Posterior vena cava (tissue), 2 donors: Measurements from ENCODE around the gene PDE4D. TPM values are rescaled to one million over a fixed set of nuclear protein-coding genes. Genes with fewer than 3 reads are reported as not detected.

ENCODE experiments used
- DNase-seq: peaks from one replicate; pipeline ENCODE4 v3.0.0-alpha.2; 2020; ENCODE audit warnings: low spot score
- intact Hi-C, 2 donors: fragments of 100-400 bp; cut with DNase I; formaldehyde crosslinking; loops; one replicate each; pipeline versions ENCODE4 v1.14.1 to v1.14.2; 2022 to 2023
- total RNA-seq, 2 donors: library from RNA; stranded (reverse); fragmentation: NEBNext Ultra II Directional; extraction: Animal tissue kit (Norgen Biotek cat#: 25700); gene quantifications; one replicate each; pipeline ENCODE4 v1.2.1, GENCODE V29; 2021
- donor health status: DM: yes; HTN: yes; CAD: no.
- donor health status: DM: yes; HTN: yes; CAD: no.

The PDE4D gene
- total RNA-seq, 2 donors from 2014 or later: 72.4 to 106 TPM

- no peak for DNase-seq
- intact Hi-C loops: loop anchor here in 1 of 2 donors (10.0 kb wide), 1 partner anchor 463 kb away; no protein-coding TSS in a partner anchor
Observed at GRCh38 chr5:59358005-59358861, 535.3 kb downstream of the PDE4D start.

DNA sequence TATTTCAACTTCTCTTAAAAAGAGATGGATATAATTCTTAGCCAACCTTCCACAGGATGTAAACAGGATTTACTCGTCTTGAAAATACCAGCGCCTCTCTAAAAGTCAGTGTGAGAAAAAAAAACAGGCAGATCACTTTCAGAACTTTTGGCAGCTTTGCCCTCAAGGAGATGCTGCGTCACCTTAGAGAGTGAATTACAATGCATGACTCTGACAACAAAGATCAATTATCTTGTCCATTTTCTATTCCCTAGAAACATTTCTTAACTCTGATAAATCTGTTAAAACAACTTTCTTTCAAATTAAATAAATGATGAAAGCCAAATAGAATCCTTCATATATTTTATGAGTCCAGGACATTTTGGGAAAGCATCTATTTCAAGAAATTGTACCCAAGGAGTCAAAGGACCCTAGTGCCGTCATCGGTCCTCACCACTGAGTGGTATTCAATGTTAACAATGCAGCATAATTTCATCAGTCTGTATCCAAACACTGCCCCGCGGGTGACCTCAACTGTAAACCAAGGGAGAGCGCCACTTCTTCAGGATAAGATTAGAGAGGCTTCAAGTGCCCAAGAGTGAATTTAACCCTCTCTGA lies 536.0 kb downstream of the PDE4D start:
- no peak for DNase-seq
- intact Hi-C loops: loop anchor here in 1 of 2 donors (10.0 kb wide), 1 partner anchor 463 kb away; no protein-coding TSS in a partner anchor

DNA sequence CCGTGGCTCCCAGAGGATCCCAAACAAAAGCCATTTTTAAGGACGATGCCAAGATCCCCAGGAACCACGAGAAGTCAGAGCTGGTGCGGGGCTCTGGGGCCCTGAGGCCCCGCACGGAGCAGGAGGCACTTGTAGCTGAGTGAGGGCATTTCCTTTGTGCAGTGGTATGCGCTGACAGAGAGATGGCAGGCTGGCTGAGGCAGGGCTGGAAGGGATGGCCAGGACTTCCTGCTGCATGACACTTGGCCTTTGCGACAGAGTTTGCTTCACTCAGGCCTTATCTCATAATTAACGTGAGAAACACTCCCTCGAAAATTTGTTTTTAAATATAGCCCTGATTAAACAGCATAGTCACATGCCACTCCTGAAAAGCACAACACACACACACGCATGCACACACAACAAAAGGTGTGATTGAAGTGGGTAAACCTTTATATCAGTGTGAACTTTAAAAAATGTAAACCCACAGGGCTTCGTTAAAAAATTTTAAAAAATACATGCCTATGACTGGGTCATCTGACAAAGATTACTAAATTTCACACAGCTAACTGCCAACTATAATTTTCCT lies 536.6 kb downstream of the PDE4D start:
- intact Hi-C loops: loop anchor here in 1 of 2 donors (10.0 kb wide), 1 partner anchor 462 kb away; no protein-coding TSS in a partner anchor
- DNase-seq: no peak

DNA sequence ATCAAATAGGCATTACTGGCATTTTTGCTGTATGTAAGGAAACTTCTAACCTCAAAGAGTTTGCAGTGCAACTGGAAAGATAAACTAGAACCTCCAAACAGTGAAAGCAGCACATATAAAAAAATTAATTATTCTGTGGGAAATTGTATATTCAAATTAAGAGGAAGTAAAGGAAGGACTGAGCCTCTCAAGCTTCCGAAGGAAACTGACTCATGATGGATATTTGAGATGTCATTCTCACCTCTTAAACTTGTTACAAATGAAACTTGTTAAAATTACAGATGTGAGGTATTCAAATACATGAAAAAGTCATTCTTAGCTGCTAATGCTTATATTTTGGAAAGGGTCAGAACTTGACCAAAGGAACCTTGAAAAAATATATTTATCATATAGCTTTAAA lies 538.7 kb downstream of the PDE4D start:
- DNase-seq: no peak
- intact Hi-C loops: loop anchor here in 1 of 2 donors (10.0 kb wide), 1 partner anchor 460 kb away; no protein-coding TSS in a partner anchor

DNA sequence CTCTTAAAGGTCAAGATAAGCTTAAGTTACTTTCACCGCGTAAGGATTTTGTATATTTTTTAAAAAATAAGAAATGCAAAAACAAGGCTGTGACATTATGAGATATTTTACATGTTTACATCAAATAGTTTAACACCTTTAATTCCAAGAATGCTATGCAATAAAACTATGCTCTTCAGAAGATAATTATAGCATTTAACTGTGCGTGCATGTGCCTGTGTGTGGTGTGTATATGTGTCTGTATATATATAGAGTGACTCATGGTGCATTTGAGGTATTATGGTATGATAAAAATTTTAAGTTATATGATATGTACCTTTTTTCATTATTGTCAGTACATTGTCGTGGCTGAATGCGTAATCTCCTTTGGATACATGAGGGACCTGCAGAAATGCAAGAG lies 539.3 kb downstream of the PDE4D start:
- DNase-seq: no peak
- intact Hi-C loops: loop anchor here in 1 of 2 donors (10.0 kb wide), 1 partner anchor 459 kb away; no protein-coding TSS in a partner anchor

- DNase-seq: no peak
- intact Hi-C loops: loop anchor here in 1 of 2 donors (10.0 kb wide), 1 partner anchor 456 kb away; no protein-coding TSS in a partner anchor
Observed at GRCh38 chr5:59351076-59351794, 542.3 kb downstream of the PDE4D start.

DNA sequence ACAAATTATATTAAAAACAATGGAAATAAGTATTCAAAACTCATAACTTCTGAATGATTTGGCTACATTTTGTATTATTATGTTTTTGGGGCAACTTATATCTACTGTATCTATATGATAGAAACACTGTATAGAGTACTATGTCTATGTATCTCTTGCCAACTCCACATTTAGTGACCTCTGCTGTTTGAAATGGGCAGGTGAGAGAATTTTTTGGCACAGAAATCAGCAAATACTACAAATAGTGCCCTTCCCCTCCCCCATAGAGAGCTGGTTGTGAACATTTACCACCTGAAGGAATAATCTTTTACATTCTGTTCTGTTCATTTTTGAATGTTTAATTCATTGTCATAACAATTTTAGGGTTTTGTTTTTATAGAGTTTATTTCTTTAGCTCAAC lies 545.3 kb downstream of the PDE4D start:
- intact Hi-C loops: no loop called here
- no peak for DNase-seq

DNA sequence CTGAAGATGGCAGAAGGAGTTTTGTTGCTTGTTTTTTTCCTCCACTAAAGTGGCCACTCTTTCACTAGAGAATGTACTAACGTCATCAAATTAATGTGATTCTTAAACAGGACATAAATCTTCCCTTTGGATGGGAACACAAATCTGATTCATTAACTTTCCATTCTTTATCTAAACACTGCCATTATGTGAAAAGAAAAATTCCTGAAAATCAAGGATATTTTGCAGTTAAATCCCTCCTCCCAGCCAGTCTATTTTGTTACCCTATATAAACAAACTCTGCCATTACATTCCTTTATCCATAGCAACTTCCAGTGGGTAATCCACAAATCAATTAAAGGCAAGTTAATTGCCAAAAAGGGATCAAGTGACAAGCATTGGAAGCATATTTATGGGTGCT lies 546.5 kb downstream of the PDE4D start:
- DNase-seq: no peak
- intact Hi-C loops: no loop called here

DNA sequence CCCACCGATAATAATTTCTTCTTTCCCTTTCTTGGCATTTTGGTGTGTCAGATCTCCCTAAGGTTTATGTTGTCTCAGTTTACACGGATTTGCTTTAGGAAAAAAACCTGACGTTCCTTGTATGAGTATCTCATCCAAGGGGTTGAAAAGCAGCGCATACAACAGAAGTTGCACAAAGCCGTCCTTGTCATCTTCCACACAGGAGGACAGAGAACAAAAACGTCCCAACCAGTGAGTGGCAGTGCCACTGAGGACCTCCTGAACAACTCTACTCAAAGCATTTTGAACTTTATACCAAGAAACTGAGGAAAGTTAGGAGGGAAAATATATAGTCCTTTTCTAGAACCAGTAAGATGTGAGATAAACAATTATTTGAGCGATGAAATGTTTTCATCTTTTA lies 547.0 kb downstream of the PDE4D start:
- DNase-seq: no peak
- intact Hi-C loops: no loop called here

- intact Hi-C loops: no loop called here
- DNase-seq: no peak
Observed at GRCh38 chr5:59342181-59342580, 551.3 kb downstream of the PDE4D start.

DNA sequence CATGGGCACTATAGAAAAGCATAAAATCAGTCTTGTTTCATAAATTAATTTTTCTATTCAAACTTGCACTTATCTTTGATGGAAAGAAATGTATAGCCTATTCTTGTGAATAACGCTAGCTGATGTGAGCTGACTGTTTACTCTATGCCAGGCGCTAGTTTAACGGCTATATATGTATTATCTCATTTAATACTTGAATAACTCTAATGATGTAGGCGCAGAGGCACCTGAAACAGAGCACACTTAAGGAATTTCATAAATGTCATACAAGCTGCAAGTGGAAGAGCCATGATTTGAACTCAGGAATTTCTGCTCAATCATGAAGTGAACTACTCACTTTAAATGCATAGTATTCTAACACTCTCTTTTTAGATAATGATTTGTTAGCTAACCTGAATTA lies 551.8 kb downstream of the PDE4D start:
- no peak for DNase-seq
- intact Hi-C loops: no loop called here

DNA sequence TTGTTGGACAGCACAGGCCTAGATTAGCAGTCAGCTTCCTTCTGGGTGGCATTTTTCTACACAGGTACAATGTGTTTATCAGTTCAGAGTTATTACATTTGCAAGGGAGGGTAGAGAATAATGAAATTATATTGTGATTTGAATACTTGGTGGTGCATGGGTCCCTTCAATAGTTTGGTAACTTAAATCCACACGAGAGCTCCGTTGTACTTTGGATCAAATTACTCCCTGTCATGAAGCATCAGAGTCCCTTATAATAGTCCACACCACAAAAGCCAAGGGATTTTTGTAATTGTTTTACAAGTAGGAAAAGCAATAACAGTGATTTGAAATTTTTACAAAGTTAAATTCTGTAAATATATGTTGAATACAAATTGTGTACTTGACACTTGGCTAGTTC lies 552.4 kb downstream of the PDE4D start:
- intact Hi-C loops: no loop called here
- no peak for DNase-seq

- intact Hi-C loops: no loop called here
- no peak for DNase-seq
Observed at GRCh38 chr5:59340637-59341036, 552.9 kb downstream of the PDE4D start.

GRCh38 chr5:59337240-59337639 lies 556.3 kb downstream of the PDE4D start:
- no peak for DNase-seq
- intact Hi-C loops: no loop called here

DNA sequence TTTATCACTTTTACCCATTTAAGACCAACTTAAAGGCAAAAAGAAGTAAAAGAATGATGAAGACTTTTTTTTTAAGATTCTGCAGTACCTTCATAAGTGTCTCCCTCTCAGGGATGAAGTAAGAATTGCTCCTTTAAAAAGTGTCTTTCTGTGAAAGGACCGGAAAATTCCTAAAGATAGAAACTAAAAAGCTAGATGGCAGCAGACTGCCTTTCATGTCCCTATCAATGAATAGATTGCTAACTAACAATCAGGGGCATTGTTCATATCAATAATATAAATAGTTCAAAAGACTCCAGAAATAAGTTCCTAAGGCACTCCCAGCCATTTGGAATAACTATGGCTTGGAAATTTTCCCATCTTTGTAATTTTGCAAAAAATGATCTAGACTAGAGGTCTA lies 558.0 kb downstream of the PDE4D start:
- intact Hi-C loops: no loop called here

GRCh38 chr5:59333416-59333815 lies 560.1 kb downstream of the PDE4D start:
- intact Hi-C loops: no loop called here
- no peak for DNase-seq

More for the DNA sequence above, 558.0 kb downstream of the PDE4D start:
- DNase-seq: no peak

DNA sequence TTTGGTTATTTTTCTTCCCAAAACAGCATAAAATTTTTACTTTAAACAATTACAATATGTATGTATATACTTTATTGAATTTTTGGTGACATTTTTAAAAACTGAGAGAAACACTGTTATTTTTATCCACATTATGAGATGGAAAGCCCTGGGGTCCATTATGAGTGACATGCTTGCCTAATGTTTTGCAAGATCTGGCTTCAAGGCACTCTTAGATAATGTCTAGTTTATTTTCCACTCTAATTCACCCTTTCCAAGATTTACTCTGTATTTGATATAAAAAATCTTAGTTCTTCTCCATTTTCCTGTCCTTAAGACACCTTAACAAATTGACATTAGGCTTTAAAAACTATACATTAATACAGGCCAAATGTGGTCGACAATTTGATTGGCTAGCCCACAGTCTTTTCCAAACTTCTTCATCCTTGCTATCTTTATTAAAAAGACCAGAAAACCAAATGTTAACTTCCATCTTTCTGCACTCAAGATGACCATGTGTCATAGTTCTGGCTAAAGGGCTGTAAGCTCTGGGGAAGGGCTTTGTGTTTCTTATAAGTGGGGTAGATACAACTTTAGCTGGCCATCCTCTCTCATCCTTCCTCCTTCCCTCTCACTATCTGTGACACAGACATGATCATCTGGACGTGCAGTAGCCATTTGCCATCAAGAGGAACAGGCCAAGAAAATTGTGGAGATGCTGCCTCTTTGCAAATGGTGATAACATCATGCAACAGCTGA lies 561.1 kb downstream of the PDE4D start:
- intact Hi-C loops: no loop called here
- no peak for DNase-seq

- intact Hi-C loops: no loop called here
Observed at GRCh38 chr5:59330680-59331079, 562.8 kb downstream of the PDE4D start.

More at GRCh38 chr5:59330680-59331079, 562.8 kb downstream of the PDE4D start:
- no peak for DNase-seq
